GM12872 (cell line): ENCODE results near the gene NRXN3.

Experiments
- TF ChIP-seq, protein P1 (sequence below): IDR thresholded peaks from 3 replicates; pipeline ENCODE4 v1.5.1; 2011; ENCODE audit warnings: low read depth, mild to moderate bottlenecking, low read length, moderate library complexity; ENCODE audit not compliant: insufficient read depth

Gene NRXN3

DNA sequence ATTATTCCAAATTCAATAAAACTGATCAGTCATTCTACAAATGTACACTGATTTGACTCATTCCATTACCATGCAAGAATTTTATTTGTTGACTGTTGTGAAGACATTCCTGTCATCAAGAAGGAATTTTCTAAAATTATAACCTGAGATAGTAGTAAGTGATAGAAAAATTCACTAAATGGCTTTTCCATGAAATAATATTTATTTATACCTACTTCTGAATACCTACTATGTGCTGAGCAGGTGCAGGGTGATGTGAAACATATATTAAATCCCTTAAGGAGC lies 841.7 kb downstream of the NRXN3 start:
- TF ChIP-seq, protein P1, sequence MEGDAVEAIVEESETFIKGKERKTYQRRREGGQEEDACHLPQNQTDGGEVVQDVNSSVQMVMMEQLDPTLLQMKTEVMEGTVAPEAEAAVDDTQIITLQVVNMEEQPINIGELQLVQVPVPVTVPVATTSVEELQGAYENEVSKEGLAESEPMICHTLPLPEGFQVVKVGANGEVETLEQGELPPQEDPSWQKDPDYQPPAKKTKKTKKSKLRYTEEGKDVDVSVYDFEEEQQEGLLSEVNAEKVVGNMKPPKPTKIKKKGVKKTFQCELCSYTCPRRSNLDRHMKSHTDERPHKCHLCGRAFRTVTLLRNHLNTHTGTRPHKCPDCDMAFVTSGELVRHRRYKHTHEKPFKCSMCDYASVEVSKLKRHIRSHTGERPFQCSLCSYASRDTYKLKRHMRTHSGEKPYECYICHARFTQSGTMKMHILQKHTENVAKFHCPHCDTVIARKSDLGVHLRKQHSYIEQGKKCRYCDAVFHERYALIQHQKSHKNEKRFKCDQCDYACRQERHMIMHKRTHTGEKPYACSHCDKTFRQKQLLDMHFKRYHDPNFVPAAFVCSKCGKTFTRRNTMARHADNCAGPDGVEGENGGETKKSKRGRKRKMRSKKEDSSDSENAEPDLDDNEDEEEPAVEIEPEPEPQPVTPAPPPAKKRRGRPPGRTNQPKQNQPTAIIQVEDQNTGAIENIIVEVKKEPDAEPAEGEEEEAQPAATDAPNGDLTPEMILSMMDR, result no peak

DNA sequence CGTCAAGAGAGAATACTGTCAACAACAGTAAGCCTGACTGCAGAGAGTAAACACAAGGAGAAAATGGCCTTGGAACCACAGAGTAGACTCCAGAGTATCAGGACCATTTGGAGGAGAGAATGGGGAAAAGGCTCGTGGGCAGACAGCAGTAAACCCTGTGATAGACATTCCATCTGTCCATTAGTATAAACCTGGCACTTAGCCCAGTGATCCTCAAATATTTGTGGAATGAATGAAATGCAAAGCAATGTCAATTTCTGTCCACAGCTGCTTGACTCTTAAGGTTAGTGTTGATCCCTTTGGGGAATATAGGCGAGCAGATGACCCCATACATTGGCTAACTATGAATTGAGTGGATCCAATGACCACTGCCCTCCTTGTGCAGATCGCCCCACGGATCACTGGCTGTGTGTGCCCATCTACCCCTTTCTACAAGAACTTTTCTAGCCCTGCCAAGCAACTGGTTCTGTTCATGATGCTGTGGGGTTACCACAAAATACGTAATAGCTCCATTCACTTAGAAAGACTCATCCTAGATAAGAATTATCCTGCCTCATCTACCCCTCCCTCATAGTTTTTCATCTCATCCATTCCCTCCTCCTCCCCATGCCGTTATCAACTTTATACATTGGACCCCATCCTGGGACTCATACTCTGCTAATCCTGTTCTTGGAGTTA lies 846.8 kb downstream of the NRXN3 start:
- TF ChIP-seq, protein P1, result no peak

DNA sequence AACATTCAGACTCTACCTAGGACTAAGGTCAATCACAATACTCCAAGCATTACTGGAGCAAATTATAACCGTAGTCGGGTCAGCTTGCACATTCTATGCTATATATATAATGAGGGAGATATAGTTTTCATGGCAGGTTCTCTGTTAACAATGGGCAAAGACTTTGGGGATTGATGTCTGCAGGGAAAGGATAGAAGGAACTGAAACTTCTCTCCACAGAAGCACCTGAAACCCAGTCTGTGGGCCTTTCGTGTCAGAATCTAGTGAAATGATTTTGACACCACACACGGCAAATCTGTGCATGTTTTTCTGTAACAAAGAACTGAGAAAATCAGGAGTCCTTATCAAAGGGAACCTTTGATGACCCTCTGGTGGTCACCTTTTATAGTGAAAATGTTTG lies 847.4 kb downstream of the NRXN3 start:
- TF ChIP-seq, protein P1, result no peak

DNA sequence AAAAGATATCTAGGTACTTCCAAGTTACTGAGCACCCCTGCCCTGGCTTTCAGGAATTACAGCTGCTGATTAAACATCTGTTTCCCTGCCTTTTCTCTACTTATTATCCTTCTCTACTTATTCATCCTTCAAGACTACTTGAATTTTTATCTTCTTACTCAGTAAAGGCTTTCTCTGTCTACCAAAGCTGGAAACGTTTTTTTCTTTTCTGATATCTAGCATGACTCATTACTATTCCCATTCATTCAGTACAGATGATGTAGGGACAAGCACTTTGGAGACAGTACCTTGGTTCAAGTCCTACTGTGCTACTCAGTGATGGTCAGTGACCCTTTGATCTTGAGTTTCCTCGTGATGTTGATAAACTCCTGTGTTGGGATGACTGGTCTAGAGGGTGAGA lies 848.7 kb downstream of the NRXN3 start:
- TF ChIP-seq, protein P1, result no peak

DNA sequence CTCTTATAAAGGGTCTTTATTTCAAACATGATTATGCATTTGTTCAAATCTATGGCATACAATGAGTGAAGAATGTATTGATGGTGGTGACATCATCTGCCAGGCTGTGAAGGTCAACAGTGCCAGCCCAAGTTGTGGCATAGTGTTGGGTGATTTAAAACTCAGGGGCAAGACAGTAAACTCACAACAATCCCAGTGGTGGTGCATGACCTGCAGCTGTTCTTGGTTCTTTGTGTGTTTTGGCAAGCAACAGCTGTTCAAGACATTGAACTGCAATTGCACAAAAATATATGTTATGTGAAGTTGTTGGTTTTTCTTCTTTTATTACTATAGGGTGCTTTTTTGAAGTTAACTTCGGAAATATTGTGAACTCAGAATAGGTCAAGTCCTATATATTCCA lies 851.6 kb downstream of the NRXN3 start:
- TF ChIP-seq, protein P1, result no peak

DNA sequence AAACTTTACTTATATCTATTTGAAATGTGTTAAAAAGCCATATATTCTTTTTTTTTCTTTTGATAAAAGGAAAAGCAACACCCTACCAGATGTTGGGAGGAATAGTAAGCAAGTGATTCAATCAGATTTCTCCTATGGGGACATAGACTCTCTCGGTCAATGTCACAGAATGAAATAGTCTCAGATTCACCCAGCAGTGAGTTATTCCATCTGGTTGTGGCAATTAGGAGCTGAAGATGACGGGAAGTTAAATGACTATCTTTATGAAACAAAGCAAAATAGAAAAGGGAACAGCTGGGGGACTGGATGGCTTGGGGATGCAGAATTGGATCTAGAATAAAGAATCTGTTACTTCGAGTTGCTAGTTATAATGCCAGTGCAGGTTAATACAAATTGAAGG lies 857.0 kb downstream of the NRXN3 start:
- TF ChIP-seq, protein P1, result no peak

DNA sequence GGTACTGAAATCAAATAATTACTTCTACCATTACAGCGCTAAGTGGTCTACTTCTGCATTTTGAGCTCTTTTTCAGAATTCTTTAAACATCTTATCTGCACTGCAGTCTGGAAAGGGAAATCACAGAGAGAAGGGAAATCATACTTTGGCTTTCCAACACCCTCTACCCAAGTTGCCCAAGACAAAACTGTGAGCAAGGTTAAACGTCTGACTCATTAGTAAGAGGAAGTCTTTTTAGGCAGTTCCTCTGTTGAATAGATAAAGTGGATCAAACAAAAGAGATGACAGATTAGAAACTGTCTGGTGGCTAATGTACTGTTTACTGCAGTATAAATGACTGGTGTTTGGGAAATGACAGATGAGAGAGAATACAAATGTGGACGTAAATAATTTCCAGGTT lies 858.1 kb downstream of the NRXN3 start:
- TF ChIP-seq, protein P1, result no peak
